Measurements from ENCODE around the gene RNF223. TPM values are rescaled to one million over a fixed set of nuclear protein-coding genes. Genes with fewer than 3 reads are reported as not detected.
A peak's percentile ranks its signal among the peaks of the same experiment; 100 is the strongest.

RNF223 gene
- total RNA-seq, 1 donor from 2014 or later = not detected

- Histone ChIP-seq H3K36me3 (peaks cover 15 to 18% of the 10 kb centered on the region in 2 donors), H3K27ac (no peak overlapping the region), H3K4me3 (no peak overlapping the region), H3K4me1 (peaks cover 8 to 10% of the 10 kb centered on the region in 2 donors), H3K9me3 (no peaks in the 10 kb centered on the region), H3K27me3 (no peaks in the 10 kb centered on the region)
- TF ChIP-seq CTCF (IDR thresholded peaks at IDR 0.05) = no peak
- DNase-seq (ENCODE audit: low spot score in 2 of 2) = no peak
- intact Hi-C loops (cut with DNase I) = no loop called here
These were observed 30.2 kb downstream of the RNF223 start for GRCh38 chr1:1043921-1044320.

GRCh38 chr1:1043411-1043810, 30.7 kb downstream of the RNF223 start:
- Histone ChIP-seq H3K27me3 (no peaks in the 10 kb centered on the region), H3K27ac (no peak overlapping the region), H3K4me1 (peaks cover 8 to 10% of the 10 kb centered on the region in 2 donors), H3K36me3 (peaks cover 15 to 18% of the 10 kb centered on the region in 2 donors), H3K9me3 (no peaks in the 10 kb centered on the region), H3K4me3 (no peak overlapping the region)
- DNase-seq (ENCODE audit: low spot score in 2 of 2) = no peak
- intact Hi-C loops (cut with DNase I) = no loop called here
- TF ChIP-seq CTCF (IDR thresholded peaks at IDR 0.05) = no peak

- H3K36me3 ChIP-seq = peaks cover 15 to 18% of the 10 kb centered on the region in 2 donors
- H3K4me1 ChIP-seq = peaks cover 8 to 10% of the 10 kb centered on the region in 2 donors
- intact Hi-C loops (cut with DNase I) = no loop called here
- no peak overlapping the region for H3K4me3 ChIP-seq
- no peak for TF ChIP-seq CTCF (IDR thresholded peaks at IDR 0.05)
- H3K27ac ChIP-seq = no peak overlapping the region
- H3K9me3 ChIP-seq = no peaks in the 10 kb centered on the region
- no peaks in the 10 kb centered on the region for H3K27me3 ChIP-seq
- DNase-seq (ENCODE audit: low spot score in 2 of 2) = no peak
These were observed 31.3 kb downstream of the RNF223 start for GRCh38 chr1:1042835-1043234.

- Histone ChIP-seq H3K27ac (no peak overlapping the region), H3K9me3 (no peaks in the 10 kb centered on the region), H3K4me1 (peaks cover 8 to 10% of the 10 kb centered on the region in 2 donors), H3K27me3 (no peaks in the 10 kb centered on the region), H3K36me3 (peaks cover 15 to 18% of the 10 kb centered on the region in 2 donors), H3K4me3 (no peak overlapping the region)
- intact Hi-C loops (cut with DNase I) = no loop called here
- no peak for TF ChIP-seq CTCF (IDR thresholded peaks at IDR 0.05)
- no peak for DNase-seq (ENCODE audit: low spot score in 2 of 2)
These were observed 32.2 kb downstream of the RNF223 start for GRCh38 chr1:1041873-1042272.

- no peak for TF ChIP-seq CTCF (IDR thresholded peaks at IDR 0.05)
- H3K4me3 ChIP-seq = peak overlapping the region in 1 of 2 donors; percentile 23
- peaks cover 8 to 10% of the 10 kb centered on the region in 2 donors for H3K4me1 ChIP-seq
- no peak overlapping the region for H3K27ac ChIP-seq
- H3K9me3 ChIP-seq = no peaks in the 10 kb centered on the region
- DNase-seq (ENCODE audit: low spot score in 2 of 2) = no peak
- H3K36me3 ChIP-seq = peaks cover 10 to 11% of the 10 kb centered on the region in 2 donors
- intact Hi-C loops (cut with DNase I) = no loop called here
- no peaks in the 10 kb centered on the region for H3K27me3 ChIP-seq
These were observed 33.0 kb downstream of the RNF223 start for GRCh38 chr1:1041092-1041523.
